Activated gamma-delta T cell treated with anti-CD3 and anti-CD28 coated beads, Interleukin-2, amount 50 U/mL, for 16 hours (primary cell): ENCODE data around the gene PRAC2.

Experiments used
- DNase-seq: peaks from one replicate; pipeline ENCODE4 v3.0.0-alpha.2; 2020; ENCODE audit warnings: low read depth

Gene PRAC2

DNA sequence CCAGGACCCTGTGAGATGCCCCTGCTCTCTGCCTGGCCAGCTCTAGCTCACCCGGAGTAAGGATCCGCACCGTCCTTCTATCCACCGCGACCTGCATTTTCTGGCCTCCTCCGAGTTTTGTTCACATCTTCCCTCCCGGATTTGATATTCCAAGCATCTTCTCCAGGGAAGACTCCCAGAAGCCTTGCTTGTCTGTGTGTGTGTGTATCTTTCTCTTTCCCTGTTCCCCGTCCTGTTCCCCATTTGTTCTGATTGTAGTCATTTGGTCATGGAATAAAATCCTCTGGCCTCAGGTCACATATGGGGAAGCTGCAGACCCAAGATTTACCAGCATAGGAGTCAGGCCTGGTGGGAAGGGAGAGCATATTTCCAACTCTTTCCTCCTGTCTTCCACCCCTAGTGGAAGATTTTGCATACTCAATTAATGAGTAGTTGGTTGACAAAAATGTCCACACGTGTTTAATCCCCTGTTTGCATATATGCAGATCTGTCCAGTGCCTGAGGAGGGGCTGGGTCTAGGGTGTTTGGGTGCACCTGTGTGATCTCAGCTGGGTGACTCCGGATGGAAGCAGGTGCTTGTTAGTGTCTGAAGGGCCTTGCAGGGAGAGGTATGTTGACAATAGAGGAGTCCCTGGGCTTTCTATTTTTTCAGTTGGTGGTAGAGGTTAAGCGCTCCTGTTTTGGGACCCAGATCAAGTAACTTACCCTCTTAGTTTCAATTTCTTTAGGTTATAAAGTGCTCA is 2.5 kb upstream of the PRAC2 start:
- DNase-seq = no peak

GRCh38 chr17:48721009-48721402 is 2.0 kb upstream of the PRAC2 start:
- DNase-seq = no peak

DNA sequence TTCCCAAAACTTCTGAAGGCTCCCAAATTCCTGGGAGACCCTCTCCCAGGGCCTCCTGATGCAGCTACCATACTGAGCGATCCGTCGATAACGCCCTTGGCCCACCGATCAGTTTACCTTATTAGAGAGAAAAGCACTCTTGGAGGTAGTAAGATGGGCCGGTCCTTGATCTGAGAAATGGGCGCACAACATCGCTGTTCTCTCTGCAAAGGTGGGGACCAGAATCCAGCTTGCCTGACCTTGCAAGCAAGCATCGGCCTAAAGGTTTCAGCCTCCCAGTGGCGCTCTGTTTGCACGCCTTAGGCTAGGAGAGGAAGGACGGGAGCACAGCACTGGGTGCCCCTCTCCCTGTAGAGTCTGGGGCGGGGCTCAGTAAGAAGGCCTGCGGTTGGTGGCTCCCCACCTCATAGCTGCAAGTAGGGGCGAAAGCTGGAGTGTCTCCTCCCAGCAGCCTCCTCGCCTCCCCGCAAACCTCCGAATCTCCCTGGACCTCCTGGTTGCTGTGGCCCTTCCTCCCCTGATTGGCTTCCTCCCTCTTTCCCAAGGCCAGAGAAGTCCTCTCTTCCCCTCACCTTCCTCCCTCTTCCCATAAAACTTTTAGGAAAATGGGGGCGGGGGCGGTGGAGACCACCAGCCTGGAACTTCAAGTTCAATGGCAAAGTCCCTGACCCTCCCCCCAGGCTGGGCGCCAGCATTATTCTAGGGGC is 631 bp upstream of the PRAC2 start, which contains the start of gene PRAC1:
PRAC1 (minus strand) TSS at position 318 of the 707 bp plus-strand sequence; CDS start at position 192, 126 bp downstream.
- no peak for DNase-seq

DNA sequence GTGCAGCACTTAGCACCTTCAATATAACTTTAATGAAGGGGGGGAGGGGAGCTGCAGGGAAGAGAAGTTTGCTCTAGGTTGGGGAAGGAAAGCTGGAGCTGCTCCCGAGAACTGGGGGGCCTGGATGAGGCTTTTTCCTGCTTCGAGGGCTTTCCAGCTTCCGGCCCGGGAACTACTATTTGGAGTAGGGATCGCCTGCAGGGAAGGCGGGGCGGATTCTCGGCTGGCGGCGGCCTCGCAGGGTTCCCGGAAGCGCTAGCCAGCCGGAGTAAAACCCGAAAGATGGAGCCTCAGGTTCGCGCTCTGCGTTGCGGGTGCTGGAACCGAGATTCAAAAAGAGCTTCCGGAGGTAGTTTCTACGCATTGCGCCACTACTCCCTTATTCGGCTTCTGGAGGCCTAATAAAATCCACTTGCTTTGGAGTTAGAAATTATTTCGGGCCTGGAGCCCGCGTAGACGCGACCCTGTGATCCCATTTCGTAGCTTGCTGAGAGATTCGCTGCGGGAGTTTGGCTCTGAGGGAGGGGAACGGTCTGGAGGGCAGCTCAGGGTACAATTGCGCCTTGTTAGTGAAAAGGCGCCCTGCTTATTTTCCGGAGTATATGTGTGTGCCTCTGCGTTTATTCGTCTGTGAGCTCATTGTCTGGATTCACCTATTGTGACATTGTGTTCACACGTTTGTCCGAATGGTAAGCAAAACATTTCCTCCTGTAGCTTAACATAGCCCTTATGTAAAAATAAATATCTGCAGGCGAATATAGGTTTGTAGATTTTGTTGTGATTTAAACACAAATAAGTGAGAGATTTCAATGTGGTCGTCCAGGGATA is 652 bp downstream of the PRAC2 start:
- DNase-seq = no peak

- DNase-seq = peak; percentile 55
Measured at GRCh38 chr17:48724251-48725003, 1.4 kb downstream of the PRAC2 start.

GRCh38 chr17:48725004-48725287 is 2.0 kb downstream of the PRAC2 start:
- no peak for DNase-seq

- DNase-seq = no peak
Measured at GRCh38 chr17:48725288-48726064, 2.5 kb downstream of the PRAC2 start.

- no peak for DNase-seq
Measured at GRCh38 chr17:48726114-48726915, 3.3 kb downstream of the PRAC2 start.

GRCh38 chr17:48726916-48727286 is 3.9 kb downstream of the PRAC2 start:
- no peak for DNase-seq

GRCh38 chr17:48727415-48728175 is 4.6 kb downstream of the PRAC2 start:
- no peak for DNase-seq

DNA sequence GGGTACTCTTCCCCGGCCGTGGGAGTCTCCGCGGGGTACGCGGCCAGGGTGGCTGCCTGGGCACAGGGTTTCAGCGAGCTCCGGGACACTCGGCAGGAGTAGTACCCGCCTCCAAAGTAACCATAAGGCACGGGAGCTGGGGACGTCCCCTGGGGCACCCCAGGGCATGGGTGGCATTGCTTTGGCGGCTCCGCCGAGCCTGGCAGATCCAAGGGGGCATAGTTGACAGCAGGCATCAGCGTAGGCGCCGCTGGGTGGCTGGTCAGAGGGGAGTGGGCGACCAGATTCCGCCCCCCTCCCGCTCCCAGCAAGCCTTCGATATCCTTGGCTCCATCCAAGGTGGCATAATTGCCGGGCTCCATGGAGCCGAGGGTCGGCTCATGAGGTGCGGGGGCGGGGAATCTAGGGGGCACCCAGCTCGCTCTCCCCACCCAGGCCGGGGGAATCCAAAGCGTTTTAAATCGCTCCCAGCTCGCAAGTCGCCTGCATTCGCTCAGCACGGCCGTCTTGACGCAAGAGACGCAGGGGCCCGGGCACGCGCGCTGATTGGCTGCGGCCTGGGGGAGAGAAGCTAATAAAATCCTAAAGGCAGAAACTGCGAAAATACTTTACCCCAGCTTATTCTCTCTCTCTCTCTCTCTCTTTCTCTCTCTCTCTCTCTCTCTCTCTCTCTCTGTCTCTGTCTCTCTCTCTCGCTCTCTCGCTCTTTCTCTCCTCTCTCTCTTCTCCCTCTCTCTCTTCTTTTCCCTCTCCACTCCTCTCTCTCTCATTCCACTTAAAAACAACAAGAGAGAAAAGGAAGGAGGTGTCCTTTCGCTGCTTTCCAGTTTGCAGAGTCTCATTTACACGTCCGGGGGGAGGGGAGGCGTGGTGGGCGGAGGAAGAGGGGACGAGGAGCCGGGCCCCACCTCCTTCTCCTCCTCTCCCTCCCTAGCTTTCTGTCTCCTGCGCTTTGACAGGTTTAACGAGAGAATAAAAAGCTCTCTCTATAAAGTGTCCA is 5.5 kb downstream of the PRAC2 start, which contains the start of gene HOXB13:
HOXB13 (minus strand) TSS at position 519 of the 1,000 bp plus-strand sequence; CDS start at position 362, 157 bp downstream.
- DNase-seq = no peak

DNA sequence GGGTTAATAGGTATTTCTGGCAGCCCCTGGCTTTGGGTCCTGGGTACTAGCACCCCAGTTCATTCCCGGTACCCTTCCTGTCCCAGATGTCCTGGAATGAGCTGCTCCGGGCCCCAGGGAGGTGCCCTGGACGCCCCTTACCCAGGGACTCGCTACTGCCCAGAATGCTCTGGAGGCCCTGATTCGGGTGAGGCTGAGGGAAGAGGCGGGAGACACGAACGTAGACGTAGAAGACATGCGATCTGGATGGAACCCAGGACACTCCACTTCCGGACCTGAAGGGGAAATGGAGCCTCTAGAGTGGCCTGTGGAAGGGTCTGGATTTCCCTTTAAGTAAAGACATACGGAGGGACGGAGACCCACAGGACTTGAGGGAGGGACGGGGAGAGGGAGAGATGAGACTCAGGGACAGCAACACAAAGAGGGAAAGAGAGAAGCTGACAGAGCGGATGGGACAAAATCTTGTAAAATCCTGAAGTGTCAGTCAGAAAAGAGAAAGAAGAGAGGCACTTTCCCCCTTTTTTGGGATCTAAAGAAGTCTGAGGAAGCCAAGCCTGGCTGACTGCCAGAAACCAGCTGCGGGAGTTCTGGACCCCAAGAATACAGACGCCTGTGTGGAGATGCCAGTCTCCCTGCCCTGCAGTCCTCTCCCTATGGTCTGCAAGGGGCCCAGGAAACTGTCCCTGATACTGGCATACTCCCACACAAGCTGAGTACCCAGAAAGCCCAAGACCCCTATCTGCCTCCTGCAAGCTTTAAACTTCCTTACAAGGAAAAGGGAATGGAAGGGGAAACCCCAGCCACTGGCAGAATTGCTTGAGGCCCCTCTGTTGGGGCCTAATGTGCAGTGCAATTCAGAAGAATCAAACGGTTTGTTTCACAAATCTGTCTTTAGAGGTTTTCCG is 6.6 kb downstream of the PRAC2 start:
- no peak for DNase-seq

- DNase-seq = no peak
Measured at GRCh38 chr17:48730240-48730550, 7.2 kb downstream of the PRAC2 start.

DNA sequence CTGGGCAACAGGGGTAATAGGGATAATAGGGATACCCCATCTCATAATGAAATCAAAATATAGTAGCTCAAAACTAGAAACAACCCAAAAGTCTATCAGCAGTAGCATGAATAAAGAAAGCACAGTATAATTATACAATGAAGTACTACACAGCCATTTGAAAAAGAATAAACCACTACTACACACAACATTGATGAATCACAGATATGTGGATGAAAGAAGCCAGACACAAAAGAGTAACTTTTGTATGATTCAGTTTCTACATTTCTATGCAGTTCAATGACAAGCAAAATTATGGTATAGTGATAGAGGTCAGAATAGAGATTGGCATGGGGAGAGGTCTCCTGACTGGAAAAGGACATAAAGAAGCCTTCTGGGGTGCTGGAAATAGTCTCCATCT is 8.4 kb downstream of the PRAC2 start:
- DNase-seq = no peak

- no peak for DNase-seq
Measured at GRCh38 chr17:48732688-48733629, 10.0 kb downstream of the PRAC2 start.

GRCh38 chr17:48733632-48734328 is 10.8 kb downstream of the PRAC2 start:
- DNase-seq = no peak
